ENCODE results near the gene DCST2. TPM values are rescaled to one million over a fixed set of nuclear protein-coding genes. Genes with fewer than 3 reads are reported as not detected.

Gene DCST2
- total RNA-seq, 1 experiment from 2014 or later: 0.61 TPM

DNA sequence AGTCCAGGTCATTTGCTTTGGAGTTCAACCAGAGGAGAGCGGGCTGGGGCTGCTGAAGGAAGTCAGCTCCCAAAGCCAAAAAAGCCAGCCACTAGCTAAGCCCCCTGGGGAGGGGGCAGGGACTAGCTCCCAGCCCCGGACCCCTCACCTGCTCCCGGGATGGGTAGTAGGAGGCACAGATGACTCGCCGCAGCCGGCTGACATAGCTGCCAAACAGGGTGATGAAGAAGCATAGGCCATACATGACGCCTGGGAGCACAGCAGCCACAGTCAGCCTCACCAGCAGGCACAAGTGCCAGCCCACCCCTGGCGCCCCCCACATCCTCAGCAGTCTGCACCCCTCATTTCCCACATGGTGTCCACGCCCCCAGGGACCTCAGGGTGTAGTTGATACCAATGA, 7.4 kb downstream of the DCST2 start:
- TF ChIP-seq, protein P1, sequence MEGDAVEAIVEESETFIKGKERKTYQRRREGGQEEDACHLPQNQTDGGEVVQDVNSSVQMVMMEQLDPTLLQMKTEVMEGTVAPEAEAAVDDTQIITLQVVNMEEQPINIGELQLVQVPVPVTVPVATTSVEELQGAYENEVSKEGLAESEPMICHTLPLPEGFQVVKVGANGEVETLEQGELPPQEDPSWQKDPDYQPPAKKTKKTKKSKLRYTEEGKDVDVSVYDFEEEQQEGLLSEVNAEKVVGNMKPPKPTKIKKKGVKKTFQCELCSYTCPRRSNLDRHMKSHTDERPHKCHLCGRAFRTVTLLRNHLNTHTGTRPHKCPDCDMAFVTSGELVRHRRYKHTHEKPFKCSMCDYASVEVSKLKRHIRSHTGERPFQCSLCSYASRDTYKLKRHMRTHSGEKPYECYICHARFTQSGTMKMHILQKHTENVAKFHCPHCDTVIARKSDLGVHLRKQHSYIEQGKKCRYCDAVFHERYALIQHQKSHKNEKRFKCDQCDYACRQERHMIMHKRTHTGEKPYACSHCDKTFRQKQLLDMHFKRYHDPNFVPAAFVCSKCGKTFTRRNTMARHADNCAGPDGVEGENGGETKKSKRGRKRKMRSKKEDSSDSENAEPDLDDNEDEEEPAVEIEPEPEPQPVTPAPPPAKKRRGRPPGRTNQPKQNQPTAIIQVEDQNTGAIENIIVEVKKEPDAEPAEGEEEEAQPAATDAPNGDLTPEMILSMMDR (IDR thresholded peaks at IDR 0.05; ENCODE audit: insufficient read depth in 1 of 2, low read depth in 1 of 2, low read length in 1 of 2, severe bottlenecking in 1 of 2, unreplicated experiment in 1 of 2): no peak
- no TSS peak for BruUV-seq (replicated peaks)
- Mint-ChIP-seq H3K4me3 (ENCODE audit: unreplicated experiment) (no peak overlapping the region), H3K27ac (ENCODE audit: unreplicated experiment) (no peak overlapping the region), H3K36me3 (ENCODE audit: insufficient read depth, unreplicated experiment) (peaks cover 9% of the 10 kb centered on the region), H3K9me3 (ENCODE audit: unreplicated experiment) (no peaks in the 10 kb centered on the region), H3K4me1 (ENCODE audit: low read depth, unreplicated experiment) (peaks cover 14% of the 10 kb centered on the region), H3K27me3 (ENCODE audit: insufficient read depth, unreplicated experiment) (no peaks in the 10 kb centered on the region)
- POLR2A ChIA-PET: no interaction called here
- H3K9me3 ChIP-seq: no peaks in the 10 kb centered on the region
- no peak overlapping the region for H3K4me3 ChIP-seq (ENCODE audit: low read depth, low read length)
- intact Hi-C loops (cut with micrococcal nuclease; ENCODE audit: unreplicated experiment): no loop called here
- H3K27me3 ChIP-seq (replicated peaks; ENCODE audit: control insufficient read depth, insufficient read depth, low read length): no peaks in the 10 kb centered on the region
- peaks cover 10% of the 10 kb centered on the region for H3K4me1 ChIP-seq
- DNase-seq: no peak
- no peaks in the 10 kb centered on the region for H3K36me3 ChIP-seq (ENCODE audit: control insufficient read depth, insufficient read depth, low read length)
- CTCF ChIA-PET: interaction anchor here (1.1 kb wide), 1 partner anchor 8 kb away, joined by 3 read pairs; no protein-coding TSS in a partner anchor

DNA sequence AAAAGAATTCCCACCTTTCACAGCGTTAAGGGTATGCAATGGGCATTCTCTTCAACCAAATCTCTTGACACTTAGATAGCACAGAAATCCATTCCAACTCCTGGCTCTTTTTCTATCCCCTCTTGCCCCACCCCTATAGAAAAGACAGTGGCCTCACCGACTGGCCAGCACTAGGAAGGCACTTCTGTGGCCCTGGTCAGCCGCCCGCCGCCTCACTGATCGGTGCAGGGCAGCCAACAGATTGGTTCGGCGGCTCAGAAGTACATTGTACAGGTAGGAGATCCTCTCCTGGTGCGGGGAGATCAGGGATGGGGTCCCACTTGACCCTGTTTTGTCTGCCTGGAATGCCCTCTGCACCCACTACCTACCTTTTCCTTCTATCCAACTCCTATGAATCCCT, 9.3 kb downstream of the DCST2 start:
- BruUV-seq (replicated peaks): no TSS peak
- peaks cover 27% of the 10 kb centered on the region for H3K36me3 Mint-ChIP-seq (ENCODE audit: insufficient read depth, unreplicated experiment)
- no peak overlapping the region for H3K27ac Mint-ChIP-seq (ENCODE audit: unreplicated experiment)
- Histone ChIP-seq H3K4me1 (peaks cover 10% of the 10 kb centered on the region), H3K4me3 (ENCODE audit: low read depth, low read length) (no peak overlapping the region), H3K36me3 (ENCODE audit: control insufficient read depth, insufficient read depth, low read length) (no peaks in the 10 kb centered on the region), H3K27me3 (replicated peaks; ENCODE audit: control insufficient read depth, insufficient read depth, low read length) (no peaks in the 10 kb centered on the region), H3K9me3 (no peaks in the 10 kb centered on the region)
- H3K4me1 Mint-ChIP-seq (ENCODE audit: low read depth, unreplicated experiment): peaks cover 25% of the 10 kb centered on the region
- intact Hi-C loops (cut with micrococcal nuclease; ENCODE audit: unreplicated experiment): no loop called here
- no peak for DNase-seq
- ChIA-PET CTCF (interaction anchor here (1.0 kb wide), 2 partner anchors 27 to 81 kb away, joined by 3 to 4 read pairs; partner anchors contain the start of gene ADAM15), POLR2A (no interaction called here)
- H3K9me3 Mint-ChIP-seq (ENCODE audit: unreplicated experiment): no peaks in the 10 kb centered on the region
- H3K27me3 Mint-ChIP-seq (ENCODE audit: insufficient read depth, unreplicated experiment): no peaks in the 10 kb centered on the region
- H3K4me3 Mint-ChIP-seq (ENCODE audit: unreplicated experiment): no peak overlapping the region
- TF ChIP-seq, protein P1 (IDR thresholded peaks at IDR 0.05; ENCODE audit: insufficient read depth in 1 of 2, low read depth in 1 of 2, low read length in 1 of 2, severe bottlenecking in 1 of 2, unreplicated experiment in 1 of 2): no peak

DNA sequence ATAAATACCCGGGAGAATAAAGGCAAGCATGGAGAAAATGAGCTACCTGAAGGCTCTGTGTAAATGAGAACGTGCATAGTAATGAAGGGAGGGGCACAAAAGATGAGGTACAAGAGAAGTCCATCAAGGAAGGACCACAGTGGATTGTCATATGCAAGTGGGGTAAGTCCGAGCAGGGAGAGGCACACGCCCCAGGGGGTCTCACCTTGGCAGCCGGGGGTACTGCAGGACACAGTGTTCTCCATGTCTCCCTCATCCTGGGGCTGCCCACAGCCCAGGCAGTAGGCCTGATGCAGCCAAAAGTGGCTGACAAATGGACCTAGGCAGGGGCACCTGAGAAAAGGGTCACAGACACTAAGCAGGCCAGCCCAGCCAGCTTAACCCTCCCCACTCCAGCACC, 10.0 kb downstream of the DCST2 start:
- POLR2A ChIA-PET: no interaction called here
- Mint-ChIP-seq H3K9me3 (ENCODE audit: unreplicated experiment) (no peaks in the 10 kb centered on the region), H3K4me1 (ENCODE audit: low read depth, unreplicated experiment) (peaks cover 30% of the 10 kb centered on the region), H3K27me3 (ENCODE audit: insufficient read depth, unreplicated experiment) (no peaks in the 10 kb centered on the region), H3K27ac (ENCODE audit: unreplicated experiment) (no peak overlapping the region), H3K4me3 (ENCODE audit: unreplicated experiment) (no peak overlapping the region), H3K36me3 (ENCODE audit: insufficient read depth, unreplicated experiment) (peaks cover 32% of the 10 kb centered on the region)
- Histone ChIP-seq H3K4me3 (ENCODE audit: low read depth, low read length) (no peak overlapping the region), H3K4me1 (peaks cover 10% of the 10 kb centered on the region), H3K27me3 (replicated peaks; ENCODE audit: control insufficient read depth, insufficient read depth, low read length) (no peaks in the 10 kb centered on the region), H3K36me3 (ENCODE audit: control insufficient read depth, insufficient read depth, low read length) (no peaks in the 10 kb centered on the region), H3K9me3 (no peaks in the 10 kb centered on the region)
- no TSS peak for BruUV-seq (replicated peaks)
- CTCF ChIA-PET: no interaction called here
- no peak for DNase-seq
- TF ChIP-seq, protein P1 (IDR thresholded peaks at IDR 0.05; ENCODE audit: insufficient read depth in 1 of 2, low read depth in 1 of 2, low read length in 1 of 2, severe bottlenecking in 1 of 2, unreplicated experiment in 1 of 2): no peak
- intact Hi-C loops (cut with micrococcal nuclease; ENCODE audit: unreplicated experiment): no loop called here
